ENCODE measurements around the gene ZBED1.

DNA sequence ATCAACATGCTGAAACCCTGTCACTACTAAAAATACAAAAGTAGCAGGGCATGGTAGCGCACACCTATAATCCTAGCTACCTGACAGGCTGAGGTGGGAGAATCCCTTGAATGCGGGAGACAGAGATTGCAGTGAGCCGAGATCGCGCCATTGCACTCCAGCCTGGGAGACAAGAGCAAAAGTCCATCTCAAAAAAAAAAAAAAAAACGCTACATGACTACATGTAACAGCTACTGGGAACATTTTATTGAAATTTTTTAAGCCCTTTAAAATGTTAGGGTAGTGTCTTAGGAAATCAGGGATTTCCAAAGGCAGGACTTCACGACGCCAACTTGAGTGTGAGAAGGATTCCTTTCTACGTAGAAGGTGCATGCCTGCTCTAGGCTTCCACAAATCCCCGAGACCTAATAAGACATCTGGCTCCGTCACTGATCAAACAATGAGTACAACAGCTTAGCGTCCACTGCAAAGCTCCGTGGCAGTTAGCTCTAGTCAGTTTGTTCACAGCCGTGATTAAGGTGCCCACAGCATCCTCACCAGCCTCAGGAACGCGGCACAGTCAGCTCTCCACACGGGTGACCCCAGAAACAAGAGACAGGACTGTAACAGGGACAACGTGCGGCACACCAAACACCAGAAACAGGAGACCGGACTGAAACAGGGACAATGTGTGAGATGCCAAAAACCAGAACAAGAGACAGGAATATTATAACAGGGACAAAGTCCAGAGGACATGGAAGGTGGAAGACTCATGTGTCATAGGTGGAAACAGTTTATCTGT, 33.7 kb downstream of the ZBED1 start:
- TF ChIP-seq EZH2 (IDR thresholded peaks at IDR 0.05; ENCODE audit: low read depth, unreplicated experiment) (no peak), POLR2AphosphoS5 (IDR thresholded peaks at IDR 0.05; ENCODE audit: low read depth) (no peak), ZNF331 (CRISPR knock-in tag; IDR thresholded peaks at IDR 0.05; ENCODE audit: low read depth) (no peak), JUNB (IDR thresholded peaks at IDR 0.05; ENCODE audit: unreplicated experiment) (no peak), EZH2phosphoT487 (IDR thresholded peaks at IDR 0.05; ENCODE audit: unreplicated experiment) (no peak), CREB1 (CRISPR knock-in tag; IDR thresholded peaks at IDR 0.05; ENCODE audit: low read depth) (no peak), STAT1 (IDR thresholded peaks at IDR 0.05; ENCODE audit: unreplicated experiment) (no peak)
- TF ChIP-seq, protein P1, sequence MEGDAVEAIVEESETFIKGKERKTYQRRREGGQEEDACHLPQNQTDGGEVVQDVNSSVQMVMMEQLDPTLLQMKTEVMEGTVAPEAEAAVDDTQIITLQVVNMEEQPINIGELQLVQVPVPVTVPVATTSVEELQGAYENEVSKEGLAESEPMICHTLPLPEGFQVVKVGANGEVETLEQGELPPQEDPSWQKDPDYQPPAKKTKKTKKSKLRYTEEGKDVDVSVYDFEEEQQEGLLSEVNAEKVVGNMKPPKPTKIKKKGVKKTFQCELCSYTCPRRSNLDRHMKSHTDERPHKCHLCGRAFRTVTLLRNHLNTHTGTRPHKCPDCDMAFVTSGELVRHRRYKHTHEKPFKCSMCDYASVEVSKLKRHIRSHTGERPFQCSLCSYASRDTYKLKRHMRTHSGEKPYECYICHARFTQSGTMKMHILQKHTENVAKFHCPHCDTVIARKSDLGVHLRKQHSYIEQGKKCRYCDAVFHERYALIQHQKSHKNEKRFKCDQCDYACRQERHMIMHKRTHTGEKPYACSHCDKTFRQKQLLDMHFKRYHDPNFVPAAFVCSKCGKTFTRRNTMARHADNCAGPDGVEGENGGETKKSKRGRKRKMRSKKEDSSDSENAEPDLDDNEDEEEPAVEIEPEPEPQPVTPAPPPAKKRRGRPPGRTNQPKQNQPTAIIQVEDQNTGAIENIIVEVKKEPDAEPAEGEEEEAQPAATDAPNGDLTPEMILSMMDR (conservative IDR thresholded peaks at IDR 0.05; ENCODE audit: low read depth in 2 of 2), result no peak
- TF ChIP-seq, protein P2, sequence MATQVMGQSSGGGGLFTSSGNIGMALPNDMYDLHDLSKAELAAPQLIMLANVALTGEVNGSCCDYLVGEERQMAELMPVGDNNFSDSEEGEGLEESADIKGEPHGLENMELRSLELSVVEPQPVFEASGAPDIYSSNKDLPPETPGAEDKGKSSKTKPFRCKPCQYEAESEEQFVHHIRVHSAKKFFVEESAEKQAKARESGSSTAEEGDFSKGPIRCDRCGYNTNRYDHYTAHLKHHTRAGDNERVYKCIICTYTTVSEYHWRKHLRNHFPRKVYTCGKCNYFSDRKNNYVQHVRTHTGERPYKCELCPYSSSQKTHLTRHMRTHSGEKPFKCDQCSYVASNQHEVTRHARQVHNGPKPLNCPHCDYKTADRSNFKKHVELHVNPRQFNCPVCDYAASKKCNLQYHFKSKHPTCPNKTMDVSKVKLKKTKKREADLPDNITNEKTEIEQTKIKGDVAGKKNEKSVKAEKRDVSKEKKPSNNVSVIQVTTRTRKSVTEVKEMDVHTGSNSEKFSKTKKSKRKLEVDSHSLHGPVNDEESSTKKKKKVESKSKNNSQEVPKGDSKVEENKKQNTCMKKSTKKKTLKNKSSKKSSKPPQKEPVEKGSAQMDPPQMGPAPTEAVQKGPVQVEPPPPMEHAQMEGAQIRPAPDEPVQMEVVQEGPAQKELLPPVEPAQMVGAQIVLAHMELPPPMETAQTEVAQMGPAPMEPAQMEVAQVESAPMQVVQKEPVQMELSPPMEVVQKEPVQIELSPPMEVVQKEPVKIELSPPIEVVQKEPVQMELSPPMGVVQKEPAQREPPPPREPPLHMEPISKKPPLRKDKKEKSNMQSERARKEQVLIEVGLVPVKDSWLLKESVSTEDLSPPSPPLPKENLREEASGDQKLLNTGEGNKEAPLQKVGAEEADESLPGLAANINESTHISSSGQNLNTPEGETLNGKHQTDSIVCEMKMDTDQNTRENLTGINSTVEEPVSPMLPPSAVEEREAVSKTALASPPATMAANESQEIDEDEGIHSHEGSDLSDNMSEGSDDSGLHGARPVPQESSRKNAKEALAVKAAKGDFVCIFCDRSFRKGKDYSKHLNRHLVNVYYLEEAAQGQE (IDR thresholded peaks at IDR 0.05; ENCODE audit: unreplicated experiment), result no peak
- TF ChIP-seq, protein P3, sequence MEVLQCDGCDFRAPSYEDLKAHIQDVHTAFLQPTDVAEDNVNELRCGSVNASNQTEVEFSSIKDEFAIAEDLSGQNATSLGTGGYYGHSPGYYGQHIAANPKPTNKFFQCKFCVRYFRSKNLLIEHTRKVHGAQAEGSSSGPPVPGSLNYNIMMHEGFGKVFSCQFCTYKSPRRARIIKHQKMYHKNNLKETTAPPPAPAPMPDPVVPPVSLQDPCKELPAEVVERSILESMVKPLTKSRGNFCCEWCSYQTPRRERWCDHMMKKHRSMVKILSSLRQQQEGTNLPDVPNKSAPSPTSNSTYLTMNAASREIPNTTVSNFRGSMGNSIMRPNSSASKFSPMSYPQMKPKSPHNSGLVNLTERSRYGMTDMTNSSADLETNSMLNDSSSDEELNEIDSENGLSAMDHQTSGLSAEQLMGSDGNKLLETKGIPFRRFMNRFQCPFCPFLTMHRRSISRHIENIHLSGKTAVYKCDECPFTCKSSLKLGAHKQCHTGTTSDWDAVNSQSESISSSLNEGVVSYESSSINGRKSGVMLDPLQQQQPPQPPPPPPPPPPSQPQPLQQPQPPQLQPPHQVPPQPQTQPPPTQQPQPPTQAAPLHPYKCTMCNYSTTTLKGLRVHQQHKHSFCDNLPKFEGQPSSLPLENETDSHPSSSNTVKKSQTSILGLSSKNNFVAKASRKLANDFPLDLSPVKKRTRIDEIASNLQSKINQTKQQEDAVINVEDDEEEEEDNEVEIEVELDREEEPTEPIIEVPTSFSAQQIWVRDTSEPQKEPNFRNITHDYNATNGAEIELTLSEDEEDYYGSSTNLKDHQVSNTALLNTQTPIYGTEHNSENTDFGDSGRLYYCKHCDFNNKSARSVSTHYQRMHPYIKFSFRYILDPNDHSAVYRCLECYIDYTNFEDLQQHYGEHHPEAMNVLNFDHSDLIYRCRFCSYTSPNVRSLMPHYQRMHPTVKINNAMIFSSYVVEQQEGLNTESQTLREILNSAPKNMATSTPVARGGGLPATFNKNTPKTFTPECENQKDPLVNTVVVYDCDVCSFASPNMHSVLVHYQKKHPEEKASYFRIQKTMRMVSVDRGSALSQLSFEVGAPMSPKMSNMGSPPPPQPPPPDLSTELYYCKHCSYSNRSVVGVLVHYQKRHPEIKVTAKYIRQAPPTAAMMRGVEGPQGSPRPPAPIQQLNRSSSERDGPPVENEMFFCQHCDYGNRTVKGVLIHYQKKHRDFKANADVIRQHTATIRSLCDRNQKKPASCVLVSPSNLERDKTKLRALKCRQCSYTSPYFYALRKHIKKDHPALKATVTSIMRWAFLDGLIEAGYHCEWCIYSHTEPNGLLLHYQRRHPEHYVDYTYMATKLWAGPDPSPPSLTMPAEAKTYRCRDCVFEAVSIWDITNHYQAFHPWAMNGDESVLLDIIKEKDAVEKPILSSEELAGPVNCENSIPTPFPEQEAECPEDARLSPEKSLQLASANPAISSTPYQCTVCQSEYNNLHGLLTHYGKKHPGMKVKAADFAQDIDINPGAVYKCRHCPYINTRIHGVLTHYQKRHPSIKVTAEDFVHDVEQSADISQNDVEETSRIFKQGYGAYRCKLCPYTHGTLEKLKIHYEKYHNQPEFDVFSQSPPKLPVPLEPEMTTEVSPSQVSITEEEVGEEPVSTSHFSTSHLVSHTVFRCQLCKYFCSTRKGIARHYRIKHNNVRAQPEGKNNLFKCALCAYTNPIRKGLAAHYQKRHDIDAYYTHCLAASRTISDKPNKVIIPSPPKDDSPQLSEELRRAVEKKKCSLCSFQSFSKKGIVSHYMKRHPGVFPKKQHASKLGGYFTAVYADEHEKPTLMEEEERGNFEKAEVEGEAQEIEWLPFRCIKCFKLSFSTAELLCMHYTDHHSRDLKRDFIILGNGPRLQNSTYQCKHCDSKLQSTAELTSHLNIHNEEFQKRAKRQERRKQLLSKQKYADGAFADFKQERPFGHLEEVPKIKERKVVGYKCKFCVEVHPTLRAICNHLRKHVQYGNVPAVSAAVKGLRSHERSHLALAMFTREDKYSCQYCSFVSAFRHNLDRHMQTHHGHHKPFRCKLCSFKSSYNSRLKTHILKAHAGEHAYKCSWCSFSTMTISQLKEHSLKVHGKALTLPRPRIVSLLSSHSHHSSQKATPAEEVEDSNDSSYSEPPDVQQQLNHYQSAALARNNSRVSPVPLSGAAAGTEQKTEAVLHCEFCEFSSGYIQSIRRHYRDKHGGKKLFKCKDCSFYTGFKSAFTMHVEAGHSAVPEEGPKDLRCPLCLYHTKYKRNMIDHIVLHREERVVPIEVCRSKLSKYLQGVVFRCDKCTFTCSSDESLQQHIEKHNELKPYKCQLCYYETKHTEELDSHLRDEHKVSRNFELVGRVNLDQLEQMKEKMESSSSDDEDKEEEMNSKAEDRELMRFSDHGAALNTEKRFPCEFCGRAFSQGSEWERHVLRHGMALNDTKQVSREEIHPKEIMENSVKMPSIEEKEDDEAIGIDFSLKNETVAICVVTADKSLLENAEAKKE (CRISPR knock-in tag; IDR thresholded peaks at IDR 0.05), result no peak
- TF ChIP-seq, protein P4, sequence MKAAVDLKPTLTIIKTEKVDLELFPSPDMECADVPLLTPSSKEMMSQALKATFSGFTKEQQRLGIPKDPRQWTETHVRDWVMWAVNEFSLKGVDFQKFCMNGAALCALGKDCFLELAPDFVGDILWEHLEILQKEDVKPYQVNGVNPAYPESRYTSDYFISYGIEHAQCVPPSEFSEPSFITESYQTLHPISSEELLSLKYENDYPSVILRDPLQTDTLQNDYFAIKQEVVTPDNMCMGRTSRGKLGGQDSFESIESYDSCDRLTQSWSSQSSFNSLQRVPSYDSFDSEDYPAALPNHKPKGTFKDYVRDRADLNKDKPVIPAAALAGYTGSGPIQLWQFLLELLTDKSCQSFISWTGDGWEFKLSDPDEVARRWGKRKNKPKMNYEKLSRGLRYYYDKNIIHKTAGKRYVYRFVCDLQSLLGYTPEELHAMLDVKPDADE (IDR thresholded peaks at IDR 0.05), result no peak

All from GM23338 (cell line).